Progenitor cell of endocrine pancreas (in vitro differentiated cells): ENCODE data around the gene ARID5B. TPM values are rescaled to one million over a fixed set of nuclear protein-coding genes. Genes with fewer than 3 reads are reported as not detected.

Experiments
- DNase-seq: peaks from one replicate; pipeline ENCODE4 v3.0.0; 2021; ENCODE audit warnings: low spot score; ENCODE audit not compliant: unreplicated experiment
- H3K27ac Mint-ChIP-seq: 2 replicates; pipeline ENCODE4 v1.8.0; 2021; ENCODE audit warnings: mild to moderate bottlenecking, moderate library complexity, mixed read lengths
- H3K27me3 Mint-ChIP-seq: 2 replicates; pipeline ENCODE4 v1.8.0; 2021; ENCODE audit warnings: mixed read lengths
- H3K36me3 Mint-ChIP-seq: 2 replicates; pipeline ENCODE4 v1.8.0; 2022; ENCODE audit warnings: mixed read lengths; ENCODE audit not compliant: insufficient read depth
- H3K4me1 Mint-ChIP-seq: 2 replicates; pipeline ENCODE4 v1.8.0; 2021; ENCODE audit warnings: low read depth, mixed read lengths
- H3K4me3 Mint-ChIP-seq: 2 replicates; pipeline ENCODE4 v1.8.0; 2021; ENCODE audit warnings: low read depth, mild to moderate bottlenecking, moderate library complexity, mixed read lengths
- H3K9me3 Mint-ChIP-seq: 2 replicates; pipeline ENCODE4 v1.8.0; 2021; ENCODE audit warnings: low read depth, mixed read lengths
- total RNA-seq: library from RNA; stranded (reverse); gene quantifications from 2 replicates; pipeline ENCODE4 v1.2.1, GENCODE V29; 2021
- TF ChIP-seq, protein P1 (sequence below): fragments of 200-600 bp; sonication (generic); IDR thresholded peaks from one replicate; pipeline ENCODE4 v1.5.0; 2021; ENCODE audit warnings: antibody characterized with exemption, mild to moderate bottlenecking; ENCODE audit not compliant: unreplicated experiment

Gene ARID5B
- total RNA-seq, 1 donor from 2014 or later = 19.7 TPM

DNA sequence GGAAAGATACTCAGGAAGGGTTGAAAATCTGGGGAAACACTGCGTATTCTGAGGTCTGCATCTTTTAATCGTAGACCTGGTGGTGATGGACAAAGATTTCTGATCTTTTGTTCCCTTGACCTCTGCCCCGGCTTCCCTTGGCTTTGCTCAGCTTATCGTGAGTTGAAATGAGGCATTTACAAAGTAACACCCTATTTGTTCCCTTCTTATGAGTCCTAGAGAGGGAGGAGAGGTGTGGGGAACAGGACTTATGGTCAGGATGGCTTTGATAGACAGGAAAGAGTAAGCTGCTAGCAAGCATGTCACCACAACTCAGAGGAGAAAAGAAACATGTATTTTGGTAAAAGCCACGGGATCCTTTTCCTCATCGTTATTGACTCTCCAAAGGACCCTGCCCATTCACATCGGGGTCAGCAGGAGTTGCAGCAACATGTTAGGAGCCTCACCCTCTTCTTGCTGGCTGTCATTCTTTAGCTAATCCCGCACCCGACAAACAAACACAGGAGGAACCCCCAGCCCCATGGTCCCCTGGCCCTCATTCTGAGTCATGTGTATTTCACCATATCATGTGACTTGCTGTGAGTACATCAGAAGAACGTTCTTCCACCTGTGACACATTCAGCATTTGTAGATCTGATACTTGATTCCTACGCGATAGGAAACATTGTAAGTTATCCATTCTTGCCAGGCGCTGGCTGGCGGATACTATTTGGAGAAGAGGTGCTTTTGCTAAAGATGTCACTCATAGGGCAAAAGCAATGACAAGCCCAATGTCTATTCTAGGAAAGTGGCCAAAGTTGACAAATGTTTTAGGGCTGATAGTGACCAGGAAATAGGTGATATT lies 197.0 kb downstream of the ARID5B start:
- Mint-ChIP-seq H3K9me3 (peaks cover 9% of the 10 kb centered on the region), H3K27me3 (no peaks in the 10 kb centered on the region), H3K4me1 (peaks cover 29% of the 10 kb centered on the region), H3K27ac (peak overlapping the region; percentile 54), H3K36me3 (no peaks in the 10 kb centered on the region), H3K4me3 (no peak overlapping the region)
- TF ChIP-seq, protein P1, sequence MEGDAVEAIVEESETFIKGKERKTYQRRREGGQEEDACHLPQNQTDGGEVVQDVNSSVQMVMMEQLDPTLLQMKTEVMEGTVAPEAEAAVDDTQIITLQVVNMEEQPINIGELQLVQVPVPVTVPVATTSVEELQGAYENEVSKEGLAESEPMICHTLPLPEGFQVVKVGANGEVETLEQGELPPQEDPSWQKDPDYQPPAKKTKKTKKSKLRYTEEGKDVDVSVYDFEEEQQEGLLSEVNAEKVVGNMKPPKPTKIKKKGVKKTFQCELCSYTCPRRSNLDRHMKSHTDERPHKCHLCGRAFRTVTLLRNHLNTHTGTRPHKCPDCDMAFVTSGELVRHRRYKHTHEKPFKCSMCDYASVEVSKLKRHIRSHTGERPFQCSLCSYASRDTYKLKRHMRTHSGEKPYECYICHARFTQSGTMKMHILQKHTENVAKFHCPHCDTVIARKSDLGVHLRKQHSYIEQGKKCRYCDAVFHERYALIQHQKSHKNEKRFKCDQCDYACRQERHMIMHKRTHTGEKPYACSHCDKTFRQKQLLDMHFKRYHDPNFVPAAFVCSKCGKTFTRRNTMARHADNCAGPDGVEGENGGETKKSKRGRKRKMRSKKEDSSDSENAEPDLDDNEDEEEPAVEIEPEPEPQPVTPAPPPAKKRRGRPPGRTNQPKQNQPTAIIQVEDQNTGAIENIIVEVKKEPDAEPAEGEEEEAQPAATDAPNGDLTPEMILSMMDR = no peak
- DNase-seq = no peak

DNA sequence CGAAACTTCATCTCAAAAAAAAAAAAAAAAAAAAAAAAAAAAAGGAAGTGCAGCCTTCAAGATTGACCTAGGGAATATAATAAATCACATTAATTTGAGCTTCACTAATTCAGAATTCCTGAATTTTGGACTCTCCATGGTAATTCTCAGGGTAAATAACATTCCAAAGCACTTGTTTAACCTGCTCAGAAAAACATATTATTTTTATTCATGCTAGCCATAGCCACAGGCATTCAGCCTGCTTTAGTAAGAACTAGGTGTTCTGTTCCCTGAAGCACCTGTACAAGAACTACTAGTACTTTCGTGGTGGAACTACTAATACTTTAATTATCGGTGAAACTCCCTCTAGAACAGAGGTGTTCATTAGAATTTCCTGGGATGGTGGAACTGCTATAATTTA lies 197.8 kb downstream of the ARID5B start:
- DNase-seq = no peak
- Mint-ChIP-seq H3K4me1 (peaks cover 24% of the 10 kb centered on the region), H3K27me3 (peaks cover 5% of the 10 kb centered on the region), H3K4me3 (no peak overlapping the region), H3K36me3 (no peaks in the 10 kb centered on the region), H3K9me3 (peaks cover 9% of the 10 kb centered on the region), H3K27ac (no peak overlapping the region)
- TF ChIP-seq, protein P1 = no peak

DNA sequence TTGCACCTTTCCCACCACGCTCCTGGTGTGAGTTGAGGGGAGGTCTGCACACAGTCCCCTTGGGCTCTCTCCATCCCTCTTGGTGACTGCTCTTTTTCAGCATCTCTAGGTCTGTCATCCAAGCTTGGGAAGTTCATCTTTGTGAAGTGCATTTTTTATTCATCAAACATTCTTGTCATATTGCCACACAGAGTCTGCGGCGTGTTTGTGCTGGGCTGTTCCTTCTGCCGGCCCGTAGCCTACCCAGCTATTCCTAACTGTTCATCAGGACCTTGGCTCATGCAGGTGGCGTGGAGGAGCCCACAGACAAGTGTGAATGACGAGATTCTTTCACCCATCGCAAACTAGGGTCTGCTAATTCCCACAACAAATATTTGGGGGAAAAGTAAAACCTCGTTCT lies 202.4 kb downstream of the ARID5B start:
- Mint-ChIP-seq H3K4me3 (no peak overlapping the region), H3K4me1 (peaks cover under 1% of the 10 kb centered on the region), H3K9me3 (peaks cover under 1% of the 10 kb centered on the region), H3K27ac (no peak overlapping the region), H3K36me3 (no peaks in the 10 kb centered on the region), H3K27me3 (peaks cover 5% of the 10 kb centered on the region)
- TF ChIP-seq, protein P1 = no peak
- no peak for DNase-seq

DNA sequence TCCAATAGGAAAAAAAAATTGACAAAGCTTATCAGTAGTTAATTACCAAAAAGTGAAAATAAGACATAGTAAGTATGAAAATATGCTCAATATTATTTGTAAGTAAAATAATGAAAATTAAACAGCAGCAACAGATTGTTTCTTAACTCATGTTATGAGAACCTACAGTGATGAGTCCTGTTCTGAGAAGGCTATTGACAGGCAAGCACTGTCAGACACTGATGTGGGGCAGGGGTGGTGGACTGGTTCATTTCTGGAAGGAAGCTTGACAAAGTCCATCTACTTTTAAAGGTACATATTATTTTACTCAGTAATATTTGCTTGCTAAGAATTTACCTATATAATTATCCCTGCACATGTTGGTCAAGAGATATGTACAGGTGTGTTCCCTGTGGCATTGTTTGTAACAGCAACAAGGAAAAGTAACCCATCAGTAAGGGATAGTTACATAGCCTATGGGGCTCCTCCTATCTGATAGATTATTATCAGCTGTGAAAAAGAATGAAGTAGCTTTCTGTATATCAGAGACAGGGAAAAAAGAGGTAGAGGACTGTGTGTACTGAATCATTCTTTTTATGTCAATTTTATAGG lies 205.5 kb downstream of the ARID5B start:
- no peak overlapping the region for H3K4me3 Mint-ChIP-seq

DNA sequence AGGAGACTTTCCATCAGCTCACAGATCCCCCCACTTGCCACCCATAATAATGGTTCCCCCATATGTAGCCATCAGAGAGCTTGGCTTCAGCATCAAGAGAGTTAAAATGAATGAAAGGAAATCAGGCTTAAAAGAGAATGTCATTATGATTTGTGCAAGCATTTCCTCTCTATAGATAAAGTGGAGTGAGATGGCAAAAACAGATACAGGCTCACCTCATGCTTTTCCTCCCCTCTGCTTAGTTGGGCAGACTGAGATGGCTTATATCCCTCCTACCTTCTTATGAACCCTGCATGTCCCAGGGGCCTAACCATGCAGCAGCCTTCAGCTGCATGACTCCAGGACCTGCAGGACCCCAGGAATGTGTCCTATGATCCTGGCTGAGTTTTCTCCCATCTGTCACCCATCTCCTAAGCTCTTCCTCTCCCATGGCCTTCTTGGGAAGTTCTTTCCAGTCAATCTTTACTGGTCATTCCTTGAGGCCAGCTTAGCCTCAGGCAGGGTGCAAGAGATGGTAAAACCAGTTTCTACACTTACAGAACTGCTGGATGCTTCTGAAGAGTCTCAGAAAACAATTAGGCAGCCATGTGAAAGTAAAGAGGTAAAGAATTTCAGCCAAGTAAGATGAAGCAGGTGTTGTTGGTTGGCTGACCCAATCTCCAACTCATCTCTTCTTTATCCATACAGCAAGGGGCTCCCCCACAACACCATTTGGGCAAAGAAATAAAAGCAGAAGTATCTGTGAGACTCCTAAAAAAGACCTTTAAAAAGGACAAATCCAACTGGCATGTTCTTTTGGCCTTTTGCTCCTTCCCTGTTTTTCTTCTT lies 207.5 kb downstream of the ARID5B start:
- no peaks in the 10 kb centered on the region for H3K4me1 Mint-ChIP-seq
- H3K4me3 Mint-ChIP-seq = no peak overlapping the region
- no peaks in the 10 kb centered on the region for H3K36me3 Mint-ChIP-seq
- TF ChIP-seq, protein P1 = no peak
- H3K27me3 Mint-ChIP-seq = peaks cover 1% of the 10 kb centered on the region
- no peak overlapping the region for H3K27ac Mint-ChIP-seq
- no peaks in the 10 kb centered on the region for H3K9me3 Mint-ChIP-seq
- DNase-seq = no peak

More for the DNA sequence above, 205.5 kb downstream of the ARID5B start:
- H3K27ac Mint-ChIP-seq = no peak overlapping the region
- H3K27me3 Mint-ChIP-seq = peaks cover 5% of the 10 kb centered on the region
- H3K4me1 Mint-ChIP-seq = no peaks in the 10 kb centered on the region
- TF ChIP-seq, protein P1 = no peak
- DNase-seq = no peak
- H3K9me3 Mint-ChIP-seq = no peaks in the 10 kb centered on the region
- no peaks in the 10 kb centered on the region for H3K36me3 Mint-ChIP-seq
